Fibroblast of skin of back (primary cell): ENCODE results near the gene TOB1. TPM values are rescaled to one million over a fixed set of nuclear protein-coding genes. Genes with fewer than 3 reads are reported as not detected.

Source experiments
- DNase-seq: peaks from one replicate; pipeline ENCODE4 v3.0.0-alpha.2; 2013
- polyA plus RNA-seq, 2 experiments: library from polyadenylated mRNA; unstranded; fragments of 120-200 nt; gene quantifications; one replicate each; pipeline ENCODE4 v1.2.1, GENCODE V29; 2013; ENCODE audit not compliant: insufficient read length in 2 of 2

Gene TOB1
- 19.2 TPM for polyA plus RNA-seq (2013, experiment 1 of 2; ENCODE audit: insufficient read length)
- 22.6 TPM for polyA plus RNA-seq (2013, experiment 2 of 2; ENCODE audit: insufficient read length)

- peak; percentile 97 for DNase-seq
Observed at GRCh38 chr17:50866261-50866949, at the start of gene TOB1. TSS of gene TOB1 (minus strand) at chr17:50866354. CDS start at chr17:50864017, 2,337 bp downstream.

GRCh38 chr17:50914505-50915063 is 48.4 kb upstream of the TOB1 start:
- no peak for DNase-seq

- no peak for DNase-seq
Observed at GRCh38 chr17:50913120-50913519, 47.0 kb upstream of the TOB1 start.

- DNase-seq, result no peak
Observed at GRCh38 chr17:50911890-50912289, 45.7 kb upstream of the TOB1 start.

- no peak for DNase-seq
Observed at GRCh38 chr17:50911450-50911849, 45.3 kb upstream of the TOB1 start.

GRCh38 chr17:50909765-50910605 is 43.8 kb upstream of the TOB1 start:
- no peak for DNase-seq

- DNase-seq, result no peak
Observed at GRCh38 chr17:50908860-50909764, 43.0 kb upstream of the TOB1 start.

- DNase-seq, result no peak
Observed at GRCh38 chr17:50908140-50908859, 42.1 kb upstream of the TOB1 start.

GRCh38 chr17:50906443-50906842 is 40.3 kb upstream of the TOB1 start:
- DNase-seq, result no peak

- no peak for DNase-seq
Observed at GRCh38 chr17:50905460-50905803, 39.3 kb upstream of the TOB1 start.

GRCh38 chr17:50904518-50905459 is 38.6 kb upstream of the TOB1 start:
- DNase-seq, result peak; percentile 32

GRCh38 chr17:50903604-50904517 is 37.7 kb upstream of the TOB1 start:
- DNase-seq, result peak; percentile 46

GRCh38 chr17:50902372-50903353 is 36.5 kb upstream of the TOB1 start:
- DNase-seq, result no peak

- DNase-seq, result no peak
Observed at GRCh38 chr17:50900383-50900892, 34.3 kb upstream of the TOB1 start.

GRCh38 chr17:50899559-50900319 is 33.6 kb upstream of the TOB1 start:
- DNase-seq, result no peak

- no peak for DNase-seq
Observed at GRCh38 chr17:50899005-50899460, 32.9 kb upstream of the TOB1 start.
